Adrenal gland (tissue), 12 donors: ENCODE measurements around the gene HAUS3. TPM values are rescaled to one million over a fixed set of nuclear protein-coding genes. Genes with fewer than 3 reads are reported as not detected.
A peak's percentile ranks its signal among the peaks of the same experiment; 100 is the strongest.

ENCODE experiments used
- DNase-seq, 7 donors: peaks; one replicate each; pipeline ENCODE4 v3.0.0-alpha.2; 2019 to 2020
- H3K27ac ChIP-seq, 5 donors: fragments of 200-600 bp; sonication (generic) in 4 of 5; 1 replicate in 3 of 5; 2 replicates in 2 of 5; pipeline versions ENCODE4 v1.5.1 to v1.8.0; 2016 to 2020; ENCODE audit warnings: mild to moderate bottlenecking in 1 of 5
- H3K27me3 ChIP-seq: fragments of 200-600 bp; 2 replicates; pipeline ENCODE4 v1.8.0; 2021
- H3K36me3 ChIP-seq, 2 donors: fragments of 200-600 bp; replicated peaks in 1 of 2; 1 replicate in 1 of 2; 2 replicates in 1 of 2; pipeline versions ENCODE4 v1.5.1 to v1.8.0; 2018 to 2022
- H3K4me1 ChIP-seq, 2 donors: fragments of 200-600 bp; replicated peaks in 1 of 2; 1 replicate in 1 of 2; 2 replicates in 1 of 2; pipeline versions ENCODE4 v1.5.1 to v1.8.0; 2018 to 2021
- H3K4me3 ChIP-seq, 4 donors: fragments of 200-600 bp; sonication (generic) in 3 of 4; one replicate each; pipeline ENCODE4 v1.5.1; 2016 to 2018
- H3K9me3 ChIP-seq, 3 donors: fragments of 200-600 bp; sonication (generic) in 1 of 3; replicated peaks in 1 of 3; 1 replicate in 2 of 3; 2 replicates in 1 of 3; pipeline versions ENCODE4 v1.5.1 to v1.8.0; 2016 to 2021
- CTCF ChIP-seq, 6 experiments: fragments of 450-650 bp in 4 of 6; fragments of 200-600 bp in 2 of 6; sonication (generic) in 1 of 6; IDR thresholded peaks; 1 replicate in 5 of 6; 2 replicates in 1 of 6; pipeline versions ENCODE4 v1.5.1 to v1.8.0; 2016 to 2021; ENCODE audit warnings: antibody characterized with exemption in 6 of 6, mild to moderate bottlenecking in 2 of 6, moderate library complexity in 1 of 6
- POLR2A ChIP-seq, 2 donors: fragments of 450-650 bp; IDR thresholded peaks; one replicate each; pipeline ENCODE4 v1.6.1; 2017; ENCODE audit warnings: antibody characterized with exemption in 2 of 2, mild to moderate bottlenecking in 2 of 2, moderate library complexity in 1 of 2
- WGBS, 4 donors: extraction: QIAGEN DNeasy Blood & Tissue Kit in 2 of 4; methylation state at CpG; one replicate each; pipeline versions ENCODE4 v1.1.5 to v1.1.7; 2013 to 2017; 5-methylcytosine and 5-hydroxymethylcytosine counted together
- intact Hi-C, 2 donors: fragments of 100-400 bp; cut with DNase I; formaldehyde crosslinking; loops; one replicate each; pipeline versions ENCODE4 v1.14.1 to v1.15.0; 2022 to 2023
- polyA plus RNA-seq, 3 donors: library from polyadenylated mRNA; stranded (reverse); fragments of 200-250 nt in 2 of 3; fragments of 350-450 nt in 1 of 3; fragmentation: Illumina TruSeq in 1 of 3; extraction: RNeasy Lipid Tissue Mini Kit (QIAGEN cat#74804) in 1 of 3; gene quantifications; one replicate each; pipeline ENCODE4 v1.2.3, GENCODE V29; 2013 to 2014
- total RNA-seq, 9 donors: library from RNA; depleted of rRNA in 4 of 9; stranded (reverse); fragments of >200 nt in 4 of 9; fragments of 120-200 nt in 1 of 9; fragmentation: NEBNext Ultra II Directional in 1 of 9; extraction: Animal tissue kit (Norgen Biotek cat#: 25700) in 1 of 9; gene quantifications; one replicate each; pipeline versions ENCODE4 v1.1.0 to v1.2.4, GENCODE V29; 2013 to 2023
- donor health status: healthy with polysubstance abuse.
- donor health status: Bipolar disorder and iron deficiency.
- donor health status: DM: yes; HTN: yes; CAD: no.
- donor health status: DM: no; HTN: no; CAD: no.
- donor health status: DM: no; HTN: no; CAD: no.
- donor health status: DM: yes; HTN: yes; CAD: no.

Gene HAUS3
- total and polyA plus RNA-seq, 12 donors: 8.3 to 19.1 (median 13.1) TPM

- Histone ChIP-seq H3K9me3 (no peaks in the 10 kb centered on the region), H3K4me1 (peaks cover 61 to 72% of the 10 kb centered on the region in 2 donors), H3K36me3 (peaks cover 0 to 19% of the 10 kb centered on the region in 2 donors), H3K27me3 (no peaks in the 10 kb centered on the region), H3K4me3 (peak overlapping the region in 1 of 4 donors; percentile 99), H3K27ac (peak overlapping the region in 4 of 5 donors; percentile 35 to 98 (median 62))
- TF ChIP-seq CTCF (IDR thresholded peaks at IDR 0.05): no peak
- no peak for TF ChIP-seq POLR2A (IDR thresholded peaks at IDR 0.05)
- intact Hi-C loops: no loop called here
- WGBS, 4 donors: 42 to 58% (median 45%) methylated on average over 4 to 13 of the region's 13 CpGs
- DNase-seq: peak; percentile 19 to 58 (median 40)
These were observed 17.2 kb upstream of the HAUS3 start for GRCh38 chr4:2259036-2259540.

- intact Hi-C loops: no loop called here
- peak in 5 of 7 donors; percentile 8 to 56 (median 22) for DNase-seq
- TF ChIP-seq CTCF (IDR thresholded peaks at IDR 0.05) (no peak), POLR2A (IDR thresholded peaks at IDR 0.05) (no peak)
- Histone ChIP-seq H3K36me3 (peaks cover 0 to 26% of the 10 kb centered on the region in 2 donors), H3K4me1 (peaks cover 60 to 67% of the 10 kb centered on the region in 2 donors), H3K4me3 (peak overlapping the region in 1 of 4 donors; percentile 99), H3K27ac (peak overlapping the region in 4 of 5 donors; percentile 58 to 98 (median 79)), H3K27me3 (no peaks in the 10 kb centered on the region), H3K9me3 (no peaks in the 10 kb centered on the region)
- 78 to 90% (median 80%) methylated on average over 5 to 18 of the region's 18 CpGs for WGBS, 4 donors
These were observed 16.4 kb upstream of the HAUS3 start for GRCh38 chr4:2258091-2259035.

GRCh38 chr4:2257361-2258081 is 15.6 kb upstream of the HAUS3 start:
- H3K4me1 ChIP-seq: peaks cover 52 to 58% of the 10 kb centered on the region in 2 donors
- TF ChIP-seq POLR2A (IDR thresholded peaks at IDR 0.05) (no peak), CTCF (IDR thresholded peaks at IDR 0.05) (no peak)
- intact Hi-C loops: no loop called here
- peak; percentile 15 to 56 (median 29) for DNase-seq
- WGBS, 4 donors: 37 to 62% (median 55%) methylated on average over 3 to 14 of the region's 14 CpGs
- no peaks in the 10 kb centered on the region for H3K9me3 ChIP-seq
- no peaks in the 10 kb centered on the region for H3K27me3 ChIP-seq
- H3K4me3 ChIP-seq: peak overlapping the region in 1 of 4 donors; percentile 9
- H3K27ac ChIP-seq: peak overlapping the region in 4 of 5 donors; percentile 58 to 98 (median 79)
- H3K36me3 ChIP-seq: peaks cover 0 to 35% of the 10 kb centered on the region in 2 donors

GRCh38 chr4:2256781-2257191 is 14.9 kb upstream of the HAUS3 start:
- intact Hi-C loops: no loop called here
- no peaks in the 10 kb centered on the region for H3K9me3 ChIP-seq
- DNase-seq: peak; percentile 52 to 86 (median 58)
- H3K27me3 ChIP-seq: no peaks in the 10 kb centered on the region
- WGBS, 4 donors: 29 to 38% (median 32%) methylated on average over 3 to 12 of the region's 12 CpGs
- H3K4me1 ChIP-seq: peaks cover 52 to 58% of the 10 kb centered on the region in 2 donors
- peak overlapping the region in 1 of 4 donors; percentile 9 for H3K4me3 ChIP-seq
- H3K27ac ChIP-seq: peak overlapping the region in 4 of 5 donors; percentile 58 to 98 (median 79)
- TF ChIP-seq CTCF (IDR thresholded peaks at IDR 0.05) (no peak), POLR2A (IDR thresholded peaks at IDR 0.05) (no peak)
- peaks cover 0 to 42% of the 10 kb centered on the region in 2 donors for H3K36me3 ChIP-seq
